ENCODE measurements around the gene P4HA2.

P4HA2 gene

DNA sequence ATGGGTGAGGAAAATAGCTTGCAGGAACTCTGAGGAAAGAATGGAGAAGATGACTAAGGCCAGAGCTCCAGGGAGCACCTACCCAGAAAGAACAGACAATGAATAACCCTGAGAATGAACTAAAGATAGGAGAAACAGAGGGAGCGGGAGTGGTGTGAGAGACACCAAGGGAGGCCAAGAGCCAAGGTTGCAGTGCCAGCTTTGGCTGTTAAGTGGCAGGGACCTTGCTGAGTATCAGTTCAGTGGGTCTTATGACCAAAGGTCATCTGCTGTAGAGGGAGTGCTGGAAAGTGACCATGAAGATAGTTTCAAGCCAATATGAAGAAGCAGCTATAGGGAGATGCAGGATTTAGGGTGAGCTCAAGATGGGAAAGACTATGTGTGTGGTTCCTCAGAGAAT, 16.7 kb downstream of the P4HA2 start:
- no peak for TF ChIP-seq CTCF (conservative IDR thresholded peaks at IDR 0.05; ENCODE audit: control insufficient read depth, insufficient read depth, low read depth, low read length)
- DNase-seq (ENCODE audit: low read depth) = no peak
- H3K4me3 ChIP-seq (ENCODE audit: control insufficient read depth, low read depth, low read length) = no peak overlapping the region

GRCh38 chr5:132209901-132210545, 17.6 kb downstream of the P4HA2 start:
- no peak for DNase-seq (ENCODE audit: low read depth)
- no peak for TF ChIP-seq CTCF (conservative IDR thresholded peaks at IDR 0.05; ENCODE audit: control insufficient read depth, insufficient read depth, low read depth, low read length)
- H3K4me3 ChIP-seq (ENCODE audit: control insufficient read depth, low read depth, low read length) = no peak overlapping the region

- no peak overlapping the region for H3K4me3 ChIP-seq (ENCODE audit: control insufficient read depth, low read depth, low read length)
- TF ChIP-seq CTCF (conservative IDR thresholded peaks at IDR 0.05; ENCODE audit: control insufficient read depth, insufficient read depth, low read depth, low read length) = no peak
- DNase-seq (ENCODE audit: low read depth) = no peak
Measured at GRCh38 chr5:132209131-132209530, 18.5 kb downstream of the P4HA2 start.

DNA sequence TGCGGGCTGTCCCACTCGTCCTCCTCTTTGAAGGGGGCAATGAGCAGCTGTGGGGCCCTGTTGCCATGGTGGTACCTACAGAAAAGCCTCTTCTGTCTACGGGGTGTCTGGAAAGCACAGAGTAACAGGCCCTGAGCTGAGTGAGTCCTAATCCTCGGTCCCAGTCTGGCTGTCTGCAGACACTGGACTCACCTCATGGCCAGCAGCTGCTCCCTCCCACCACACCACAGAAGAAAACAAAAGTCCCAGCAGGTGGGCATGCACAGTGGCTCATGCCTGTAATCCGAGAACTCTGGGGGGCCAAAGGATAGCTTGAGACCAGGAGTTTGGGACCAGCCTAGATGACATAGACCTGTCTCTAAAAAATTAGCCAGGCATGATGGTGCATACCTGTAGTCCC, 19.9 kb downstream of the P4HA2 start:
- no peak for TF ChIP-seq CTCF (conservative IDR thresholded peaks at IDR 0.05; ENCODE audit: control insufficient read depth, insufficient read depth, low read depth, low read length)
- no peak for DNase-seq (ENCODE audit: low read depth)
- H3K4me3 ChIP-seq (ENCODE audit: control insufficient read depth, low read depth, low read length) = no peak overlapping the region

GRCh38 chr5:132206782-132207181, 20.9 kb downstream of the P4HA2 start:
- TF ChIP-seq CTCF (conservative IDR thresholded peaks at IDR 0.05; ENCODE audit: control insufficient read depth, insufficient read depth, low read depth, low read length) = no peak
- no peak overlapping the region for H3K4me3 ChIP-seq (ENCODE audit: control insufficient read depth, low read depth, low read length)
- DNase-seq (ENCODE audit: low read depth) = no peak

DNA sequence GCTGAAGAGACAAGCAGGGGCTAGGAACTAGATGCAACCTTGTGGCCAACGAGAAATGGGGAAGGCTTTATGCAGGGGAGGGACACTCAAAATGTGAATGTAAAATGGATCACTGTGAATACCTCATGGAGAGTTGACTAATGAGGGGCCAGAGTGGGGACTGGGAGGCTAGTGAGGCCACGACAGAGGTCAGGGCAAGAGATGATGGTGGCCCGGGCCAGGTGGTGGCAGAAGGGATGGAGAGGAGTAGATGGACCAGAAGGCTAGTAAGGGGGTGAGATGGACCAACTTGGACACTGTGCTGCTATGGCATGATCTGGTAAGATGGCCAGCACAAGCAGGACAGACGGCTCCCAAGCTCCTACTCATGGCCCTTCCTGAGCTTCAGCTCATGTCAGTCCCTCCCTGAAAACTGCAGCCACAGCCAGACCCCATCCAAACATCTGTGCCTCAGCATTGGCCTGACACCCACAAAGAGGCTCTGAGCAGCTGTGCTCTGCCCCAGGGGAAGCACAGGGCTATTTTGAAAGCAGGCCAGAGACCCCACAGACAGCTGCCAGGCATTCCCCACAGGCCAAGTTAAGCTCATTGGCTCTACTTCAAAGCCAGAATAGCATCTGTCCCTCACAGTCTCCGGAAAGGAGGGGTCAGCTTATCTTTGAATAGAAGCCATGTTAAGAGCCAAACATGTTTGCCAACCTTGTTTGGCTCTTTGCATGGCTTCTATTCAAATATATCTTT, 22.1 kb downstream of the P4HA2 start:
- no peak for TF ChIP-seq CTCF (conservative IDR thresholded peaks at IDR 0.05; ENCODE audit: control insufficient read depth, insufficient read depth, low read depth, low read length)
- no peak overlapping the region for H3K4me3 ChIP-seq (ENCODE audit: control insufficient read depth, low read depth, low read length)

More for the DNA sequence above, 22.1 kb downstream of the P4HA2 start:
- DNase-seq (ENCODE audit: low read depth) = no peak

Measured in fibroblast of mammary gland (primary cell).